ENCODE results near the gene ART5.
"Not testable (repeated sequence)": the region's sequence is repeated elsewhere in the genome, so short reads cannot be mapped to it uniquely, and the experiment has no call there.

Gene ART5

DNA sequence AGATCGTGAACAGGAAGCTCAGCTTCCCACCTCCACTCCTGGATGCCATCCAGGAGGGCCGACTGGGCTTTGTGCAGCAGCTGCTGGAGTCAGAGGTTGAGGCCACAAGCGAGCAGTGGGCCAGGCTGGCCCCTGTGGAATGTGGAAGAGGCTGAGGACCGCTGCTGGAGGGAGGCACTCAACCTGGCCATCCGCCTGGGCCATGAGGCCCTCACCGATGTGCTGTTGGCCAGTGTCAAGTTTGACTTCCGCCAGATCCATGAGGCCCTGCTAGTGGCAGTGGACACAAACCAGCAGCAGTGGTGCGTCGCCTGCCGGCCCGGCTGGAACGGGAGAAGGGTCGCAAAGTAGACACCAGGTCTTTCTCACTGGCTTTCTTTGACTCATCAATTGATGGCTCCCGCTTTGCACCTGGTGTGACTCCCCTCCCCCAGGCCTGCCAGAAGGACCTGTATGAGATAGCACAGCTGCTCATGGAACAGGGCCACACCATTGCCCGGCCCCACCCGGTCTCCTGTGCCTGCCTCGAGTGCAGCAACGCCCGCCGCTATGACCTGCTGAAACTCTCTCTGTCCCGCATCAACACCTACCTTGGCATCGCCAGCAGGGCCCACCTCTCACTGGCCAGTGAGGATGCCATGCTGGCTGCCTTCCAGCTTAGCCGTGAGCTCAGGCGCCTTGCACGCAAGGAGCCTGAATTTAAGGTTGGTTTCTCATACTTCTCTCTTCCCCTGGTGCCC, 24.9 kb downstream of the ART5 start:
- peak; percentile 34 for DNase-seq

DNA sequence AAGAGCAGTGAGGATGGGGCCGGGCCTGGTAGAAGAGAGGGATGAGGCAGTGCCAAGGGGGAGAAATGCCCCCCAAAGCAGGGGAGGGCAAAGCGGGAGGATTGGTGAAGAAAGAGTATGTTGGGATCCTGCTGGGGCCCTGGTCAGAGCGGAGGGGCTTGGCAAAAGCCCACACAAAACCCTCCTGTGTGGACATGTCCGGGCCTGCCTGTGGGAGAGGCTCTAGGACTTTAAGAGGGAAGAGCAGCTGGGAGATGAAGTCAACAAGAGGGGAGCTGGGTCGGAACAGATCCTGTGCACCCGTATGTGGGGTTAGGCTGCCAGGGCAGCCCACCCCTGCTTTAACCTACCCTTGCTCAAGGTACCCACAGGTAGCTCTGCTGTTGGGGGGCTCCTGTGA, 25.8 kb downstream of the ART5 start:
- DNase-seq = no peak

DNA sequence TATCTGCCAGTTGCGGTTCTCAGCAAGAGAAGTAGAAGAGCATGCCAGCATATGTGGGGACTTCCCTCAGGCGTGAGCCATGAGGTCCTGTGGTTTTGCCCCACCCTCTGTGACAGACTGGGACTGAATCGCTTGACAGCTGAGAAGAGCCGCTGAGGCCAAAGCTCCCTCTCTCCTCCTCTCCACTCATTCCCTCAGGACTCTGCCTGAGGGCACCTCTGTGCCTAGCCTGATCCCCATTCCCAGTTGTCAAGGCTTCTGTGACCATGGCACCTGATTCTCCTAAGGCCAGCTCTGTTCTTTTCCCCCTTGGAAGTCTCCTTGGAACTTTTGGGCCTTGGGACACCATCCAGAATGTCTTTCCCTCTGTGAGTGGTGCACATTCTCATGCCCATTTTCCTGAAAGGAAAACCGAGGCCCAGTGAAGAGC, 27.0 kb downstream of the ART5 start:
- peak; percentile 64 for DNase-seq

DNA sequence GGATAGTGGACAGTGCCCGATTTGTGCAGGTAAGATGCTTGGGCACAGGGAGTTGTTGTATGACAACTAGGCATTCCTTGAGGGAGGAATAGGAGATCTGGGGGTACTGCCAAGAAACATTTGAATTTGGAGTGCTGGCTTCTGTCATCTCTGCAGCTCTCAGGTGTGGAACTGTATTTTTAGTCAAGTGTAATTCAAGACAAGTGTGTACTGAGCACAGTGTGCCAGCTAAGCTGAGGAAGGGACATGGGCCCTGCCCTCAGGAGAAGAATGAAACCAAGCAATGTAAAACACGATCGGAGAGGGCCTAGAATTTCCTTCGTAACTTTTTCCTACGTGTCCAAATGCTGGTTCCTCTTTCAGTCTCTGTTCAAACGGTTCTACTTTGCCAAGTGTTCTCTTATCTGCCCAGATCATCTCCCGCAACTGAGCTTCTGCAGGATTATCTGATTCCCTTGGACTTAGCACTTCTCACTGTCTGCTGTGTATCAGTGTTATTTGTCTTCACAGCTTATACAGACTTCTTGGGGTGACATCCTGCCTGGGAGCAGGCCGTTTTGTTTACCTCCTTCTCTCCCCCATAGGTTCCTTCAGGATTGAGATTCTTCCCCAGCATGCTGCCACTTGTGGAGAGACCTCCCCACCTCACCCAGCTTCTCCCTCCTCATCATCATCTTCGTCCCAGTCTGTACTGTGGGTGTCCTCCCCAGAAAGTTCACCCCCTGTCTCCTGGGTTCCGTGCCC, 27.6 kb downstream of the ART5 start:
- DNase-seq = peak; percentile 34

DNA sequence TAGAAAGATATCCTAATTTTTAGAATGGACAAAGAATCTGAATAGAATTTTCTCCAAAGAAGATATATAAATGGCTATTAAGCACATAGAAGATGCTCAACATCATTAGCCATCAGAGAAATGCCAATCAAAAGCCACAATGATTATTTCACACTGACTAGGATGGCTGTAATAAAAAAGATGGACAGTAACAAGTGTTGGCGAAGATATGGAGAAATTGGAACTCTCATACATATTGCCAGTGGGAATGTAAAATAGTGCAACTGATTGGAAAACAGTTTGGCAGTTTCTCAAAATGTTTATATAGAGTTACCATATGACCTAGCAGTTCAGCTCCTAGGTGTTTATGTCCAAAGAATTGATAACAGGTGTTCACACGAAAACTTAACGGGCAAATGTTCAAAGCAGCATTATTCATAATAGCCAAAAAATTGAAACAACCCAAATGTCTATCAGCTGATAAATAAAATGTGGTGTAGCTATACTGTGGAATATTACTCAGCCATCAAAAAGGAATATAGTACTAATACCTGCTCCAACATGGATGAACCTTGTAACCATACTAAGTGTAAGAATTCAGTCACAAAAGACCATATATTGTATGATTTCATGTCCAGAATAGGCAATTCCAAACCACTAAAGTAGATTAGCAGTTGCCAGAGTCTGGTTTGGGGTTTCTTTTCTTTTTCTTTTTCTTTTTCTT, 29.7 kb downstream of the ART5 start:
- DNase-seq = no peak

DNA sequence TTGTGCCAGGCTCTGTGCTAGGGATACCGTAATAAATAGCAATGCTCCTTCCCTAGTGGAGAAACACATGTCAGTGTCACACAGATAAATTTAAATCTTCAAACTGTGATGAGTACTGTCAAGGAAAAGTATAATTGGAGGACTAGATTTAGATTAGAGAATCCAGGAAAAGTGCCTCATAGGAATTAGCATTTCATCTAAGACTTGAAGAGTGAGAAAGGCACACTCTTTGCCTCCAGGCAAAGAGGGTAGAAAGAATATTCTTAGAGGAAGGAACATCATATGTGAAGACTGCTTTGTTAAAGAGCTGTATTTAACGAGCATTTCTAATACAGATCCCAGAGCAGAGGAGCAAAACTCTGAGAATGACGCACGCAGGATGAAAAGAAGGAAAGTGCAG, 30.9 kb downstream of the ART5 start:
- DNase-seq = no peak

DNA sequence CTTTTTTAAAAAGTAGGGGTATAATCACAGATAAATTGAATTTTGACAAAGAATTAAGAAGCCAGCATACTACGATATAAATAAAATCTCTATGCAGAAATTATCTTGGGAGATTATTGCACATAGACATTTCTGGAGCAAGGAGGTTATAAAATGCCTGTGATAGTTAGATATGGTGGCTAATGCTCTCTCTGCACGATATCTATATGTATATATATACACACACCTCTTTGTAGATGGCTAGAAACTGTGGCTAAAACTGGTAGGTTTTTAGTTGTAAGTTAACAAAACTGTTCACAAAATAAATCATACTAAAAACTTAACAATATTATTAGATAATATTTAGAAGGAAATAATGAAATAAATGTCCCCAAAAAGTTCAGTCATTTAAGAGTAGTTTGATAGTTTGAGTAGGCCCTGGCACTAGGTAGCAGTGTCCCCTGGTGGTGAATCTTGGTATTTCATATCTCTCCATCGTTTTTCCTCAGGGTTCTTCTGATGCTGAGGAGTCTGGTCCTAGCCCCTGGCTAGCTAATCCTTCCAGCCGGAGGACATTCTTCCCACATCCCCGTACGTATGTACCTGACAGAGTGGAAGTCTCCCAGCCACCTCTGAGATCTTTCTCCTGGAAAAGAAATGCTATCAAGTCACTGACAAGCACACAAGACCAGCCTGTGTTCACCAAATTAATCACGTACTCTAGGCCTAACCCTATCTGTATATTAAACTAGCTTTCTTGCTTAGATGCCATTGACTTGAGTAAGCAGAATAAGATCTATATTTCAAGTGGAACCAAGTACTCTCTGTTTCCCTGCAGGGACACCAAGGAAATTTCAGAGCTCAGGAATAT, 32.2 kb downstream of the ART5 start:
- no peak for DNase-seq

DNA sequence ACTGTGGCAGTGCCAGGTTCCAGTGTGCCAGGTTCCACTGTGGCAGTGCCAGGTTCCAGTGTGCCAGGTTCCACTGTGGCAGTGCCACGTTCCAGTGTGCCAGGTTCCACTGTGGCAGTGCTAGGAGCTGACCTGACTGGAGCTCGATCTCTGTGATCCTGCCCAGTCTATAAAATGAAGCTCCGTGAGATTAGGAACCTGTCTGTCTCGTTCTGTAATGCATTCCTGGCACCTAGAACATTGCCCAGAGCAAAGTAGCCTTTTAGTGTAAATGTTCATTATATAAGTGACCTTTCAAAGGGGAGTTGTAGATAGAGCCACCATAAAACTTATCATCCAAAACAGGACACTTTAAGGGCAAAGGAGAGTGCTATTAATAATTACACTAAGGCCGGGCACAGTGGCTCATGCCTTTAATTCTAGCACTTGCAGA, 36.0 kb downstream of the ART5 start:
- no peak for DNase-seq

DNA sequence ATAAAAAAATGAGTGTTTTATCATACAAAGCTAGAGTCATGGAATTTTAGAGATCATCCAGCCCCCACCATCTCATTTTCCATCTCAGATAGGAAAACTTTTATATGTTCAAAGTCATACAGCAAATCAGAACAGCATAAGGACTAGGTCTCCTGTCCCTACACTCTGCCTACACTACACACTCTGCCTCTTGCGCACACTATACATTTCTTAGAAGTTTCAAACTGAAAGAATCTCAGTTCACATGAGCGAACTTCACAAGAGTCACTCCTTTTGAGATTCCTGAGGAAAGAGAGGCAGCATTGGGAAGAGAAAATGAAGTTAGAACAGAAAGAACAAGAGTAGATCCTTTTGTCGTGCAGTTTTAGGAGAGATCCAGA, 36.5 kb downstream of the ART5 start:
- no peak for DNase-seq

DNA sequence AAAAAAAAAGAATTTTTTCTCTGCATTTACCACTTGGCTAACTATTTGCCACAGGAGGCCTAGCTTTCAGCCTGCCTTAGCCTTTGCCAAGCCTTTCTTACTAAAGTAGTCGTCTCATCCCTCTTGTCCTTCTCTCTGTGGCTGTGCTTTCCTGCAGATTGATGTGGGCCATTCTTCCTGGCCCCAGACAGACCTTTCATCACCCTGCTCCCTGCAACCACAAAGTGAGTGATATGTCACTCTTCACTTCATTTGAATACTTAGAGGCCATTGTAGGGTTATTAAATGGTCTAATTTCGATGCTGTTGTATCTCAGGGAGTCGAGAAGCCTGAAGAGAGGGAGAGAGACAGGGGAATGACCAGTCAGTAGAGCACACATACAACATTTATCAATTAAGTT, 37.6 kb downstream of the ART5 start:
- DNase-seq = no peak

DNA sequence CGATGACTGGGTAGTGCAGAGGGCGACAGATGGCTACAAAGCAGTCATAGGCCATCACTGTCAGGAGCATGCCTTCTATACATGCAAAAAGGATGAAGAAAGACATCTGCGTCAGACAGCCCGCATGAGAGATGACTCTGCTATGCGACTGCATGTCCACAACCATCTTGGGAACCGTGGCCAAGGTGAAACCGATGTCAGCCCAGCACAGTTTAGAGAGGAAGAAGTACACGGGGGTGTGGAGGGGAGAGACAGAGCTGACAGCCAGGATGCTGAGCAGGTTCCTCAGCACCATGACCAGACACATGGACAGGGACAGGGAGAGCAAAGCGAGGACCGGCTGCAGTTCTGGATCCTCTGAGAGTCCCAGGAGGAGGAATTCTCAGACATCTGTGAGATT, 41.6 kb downstream of the ART5 start:
- not testable (repeated sequence) for DNase-seq

DNA sequence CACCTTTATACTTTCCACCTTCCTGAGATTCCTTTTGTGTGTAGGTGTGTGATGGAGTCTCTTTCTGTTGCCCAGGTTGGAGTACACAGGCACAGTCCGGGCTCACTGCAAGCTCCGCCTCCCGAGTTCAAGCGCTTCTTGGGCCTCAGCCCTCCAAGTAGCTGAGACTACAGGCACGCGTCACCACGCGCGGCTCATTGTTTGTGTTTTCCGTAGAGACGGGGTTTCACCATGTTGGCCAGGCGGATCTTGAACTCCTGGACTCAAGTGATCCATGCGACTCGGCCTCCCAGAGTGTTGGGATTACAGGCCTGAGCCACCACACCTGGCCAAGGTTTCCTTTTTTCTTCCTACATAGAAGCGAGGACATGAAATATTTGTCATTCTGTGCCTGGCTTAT, 44.0 kb downstream of the ART5 start:
- not testable (repeated sequence) for DNase-seq

DNA sequence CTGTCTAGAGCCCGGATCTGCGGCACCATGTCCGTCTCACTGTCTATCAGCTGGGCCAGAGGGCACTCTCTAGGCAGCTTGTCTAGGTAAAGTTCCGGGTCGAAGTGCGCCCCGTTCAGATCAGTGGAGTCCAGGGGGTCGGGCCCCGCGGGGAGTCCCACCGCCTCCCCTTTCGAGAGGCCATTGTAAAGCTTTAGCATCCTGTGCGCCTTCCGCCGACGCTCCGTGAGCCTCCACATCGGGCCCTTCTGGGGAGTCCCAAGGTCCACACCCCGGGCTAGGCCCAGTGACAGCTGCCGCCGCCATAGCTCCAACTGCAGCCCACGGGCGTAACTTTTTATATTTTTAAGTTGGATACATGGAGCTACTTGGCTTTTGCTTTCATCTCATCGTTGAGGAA, 50.5 kb downstream of the ART5 start:
- not testable (repeated sequence) for DNase-seq

DNA sequence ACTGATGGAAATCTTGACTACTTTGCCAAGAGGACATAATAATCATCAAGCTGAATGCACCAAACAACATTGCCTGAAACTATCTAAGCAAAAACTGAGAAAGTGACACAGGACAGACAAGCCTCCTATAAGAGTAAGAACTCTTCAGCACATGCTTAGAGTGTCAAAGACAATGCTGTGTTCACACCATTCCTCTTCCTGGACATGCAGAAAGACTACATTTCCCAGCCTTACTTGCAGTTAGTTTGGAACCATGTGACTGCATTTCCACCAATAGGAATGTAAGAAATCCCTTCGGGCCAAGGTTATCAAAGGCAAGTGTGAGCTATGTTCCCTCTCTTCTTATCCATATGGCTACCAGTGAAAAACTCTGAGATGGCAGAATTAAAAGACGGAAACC, 51.6 kb downstream of the ART5 start:
- not testable (repeated sequence) for DNase-seq

DNA sequence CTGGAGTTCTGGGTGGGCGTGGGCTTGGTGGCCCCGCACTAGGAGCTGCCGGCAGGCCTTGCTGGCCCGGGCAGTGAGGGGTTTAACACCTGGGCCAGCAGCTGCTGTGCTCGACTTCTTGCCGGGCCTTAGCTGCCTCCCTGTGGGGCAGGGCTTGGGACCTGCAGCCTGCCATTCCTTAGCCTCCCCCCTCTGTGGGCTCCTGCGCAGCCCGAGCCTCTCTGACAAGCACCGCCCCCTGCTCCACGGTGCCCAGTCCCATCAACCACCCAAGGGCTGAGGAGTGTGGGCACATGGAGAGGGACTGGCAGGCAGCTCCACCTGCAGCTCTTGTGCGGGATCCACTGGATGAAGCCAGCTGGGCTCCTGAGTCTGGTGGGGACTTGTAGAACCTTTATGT, 53.0 kb downstream of the ART5 start:
- not testable (repeated sequence) for DNase-seq

Measured in activated CD8-positive, alpha-beta memory T cell treated with anti-CD3 and anti-CD28 coated beads, Interleukin-2, amount 50 U/mL, for 48 hours (primary cell).